ENCODE data around the gene TRMT44. TPM values are rescaled to one million over a fixed set of nuclear protein-coding genes. Genes with fewer than 3 reads are reported as not detected.

Gene TRMT44
- total and polyA plus RNA-seq, 2 of the 13 experiments (the other 11 are each of a cell fraction or from before 2014, with no cell fraction given), result 5.8 to 8.6 TPM

DNA sequence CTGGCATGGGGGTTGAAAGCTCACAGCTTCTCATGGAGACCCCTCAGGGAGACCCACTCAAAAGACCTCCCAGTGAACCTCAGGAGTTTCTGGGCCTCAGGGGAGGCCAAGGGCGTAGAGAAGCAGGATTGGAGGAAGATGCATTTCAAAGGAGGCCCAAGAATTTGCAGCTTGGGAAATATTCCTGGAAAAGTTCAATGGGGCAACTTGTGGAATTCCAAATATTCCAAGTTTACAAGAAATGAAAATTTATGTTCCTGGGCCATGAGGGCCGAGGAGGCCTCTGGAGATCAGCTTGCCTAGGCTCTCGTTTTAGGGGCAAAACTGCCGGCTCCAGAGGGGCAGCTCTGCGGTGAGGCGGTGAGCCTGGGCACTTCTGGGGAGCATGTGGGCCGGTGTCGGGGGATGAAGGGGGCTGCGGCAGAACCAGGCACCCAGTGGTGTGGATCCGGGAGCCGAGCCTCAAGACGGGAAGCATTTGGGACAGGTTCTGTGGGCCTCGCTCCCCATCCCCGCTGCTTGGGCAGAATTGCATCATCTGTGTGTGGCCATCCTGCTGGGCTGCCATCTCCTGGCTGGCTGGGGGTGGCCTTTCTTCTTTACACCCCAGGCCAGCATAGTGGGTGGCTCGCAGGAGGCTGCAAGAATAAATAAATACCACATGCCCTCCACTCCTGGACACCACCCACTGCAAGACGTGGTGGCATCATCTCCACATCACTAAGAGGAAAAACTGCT is 85.0 kb downstream of the TRMT44 start:
- Histone ChIP-seq H3K4me2 (ENCODE audit: low read depth, low read length) (no peak overlapping the region), H3K27me3 (ENCODE audit: control insufficient read depth in 1 of 2, insufficient read depth in 2 of 2, low read length in 2 of 2) (peaks cover 2 to 3% of the 10 kb centered on the region in 2 experiments; a peak in 2 of 5 replicates), H3K27ac (ENCODE audit: extremely low read length, insufficient read depth, low read length) (no peak overlapping the region), H3K79me2 (ENCODE audit: insufficient read depth, low read length) (no peaks in the 10 kb centered on the region), H3K4me1 (ENCODE audit: insufficient read depth, low read length) (peaks cover 9% of the 10 kb centered on the region), H4K20me1 (ENCODE audit: insufficient read depth, low read length) (no peaks in the 10 kb centered on the region), H2AFZ (ENCODE audit: low read length) (no peak overlapping the region), H3K9ac (ENCODE audit: insufficient read depth, low read depth, low read length) (no peak overlapping the region), H3K36me3 (replicated peaks in 1 of 2; ENCODE audit: control insufficient read depth in 1 of 2, insufficient read depth in 2 of 2, low read length in 2 of 2) (no peaks in the 10 kb centered on the region), H3K4me3 (replicated peaks in 1 of 3; ENCODE audit: insufficient read depth in 1 of 3, low read depth in 2 of 3, low read length in 3 of 3) (no peak overlapping the region), H3K9me3 (ENCODE audit: low read length) (no peaks in the 10 kb centered on the region)
- no peak for DNase-seq (ENCODE audit: low spot score)
- in situ Hi-C loops (cut with HindIII; ENCODE audit: extremely low pct_ligation_motif_present, low pct_unique_long_range_greater_than_20kb) (no loop called here), intact Hi-C loops (cut with micrococcal nuclease; ENCODE audit: unreplicated experiment) (no loop called here)
- TF ChIP-seq CEBPB (IDR thresholded peaks at IDR 0.05; ENCODE audit: borderline replicate concordance, low read depth, low read length) (peak; percentile 19; the same call in 1 of the 2 replicates), ZNF709 (CRISPR knock-in tag; IDR thresholded peaks at IDR 0.05) (no peak)
- no peak for FAIRE-seq
- peak; percentile 35; the same call in 1 of the 3 replicates for ATAC-seq
- POLR2A ChIA-PET, result no interaction called here
- CTCF ChIA-PET (ENCODE audit: low intra/inter-chr PET ratio, low total read pairs), result no interaction called here
- BruUV-seq (replicated peaks), result no TSS peak
- 17% methylated on average over 6 of the region's 16 CpGs for WGBS (ENCODE audit: low lambda C conversion rate)

Small RNAs within 50 kb of the gene (small RNA-seq; reads per million reads assigned to genes)
- 0 reads per million in 3 experiments for gene RNA5SP152 (ENCODE audit: insufficient read depth in 2 of 3, insufficient read length in 3 of 3, low read depth in 2 of 3, low replicate concordance in 1 of 3)

Other genes with a start within 250 kb of the TRMT44 start
- 10.1 and 14.9 TPM in 2 replicates for gene SH3TC1, start 241.5 kb upstream of the TRMT44 start, total RNA-seq (2016; rRNA removed; fragmentation: Illumina TruSeq; extraction: Trizol)
- 21.8 and 27.0 TPM in 2 replicates for gene SH3TC1, start 241.5 kb upstream of the TRMT44 start, polyA plus RNA-seq (2011; rRNA removed)
- gene HTRA3, start 171.0 kb upstream of the TRMT44 start, total RNA-seq (2016; rRNA removed; fragmentation: Illumina TruSeq; extraction: Trizol), result not detected in 2 replicates
- gene HTRA3, start 171.0 kb upstream of the TRMT44 start, polyA plus RNA-seq (2011; rRNA removed), result 0.16 and 0.17 TPM in 2 replicates
- 17.0 and 17.8 TPM in 2 replicates for gene ACOX3, start 54 bp upstream of the TRMT44 start, total RNA-seq (2016; rRNA removed; fragmentation: Illumina TruSeq; extraction: Trizol)
- gene ACOX3, start 54 bp upstream of the TRMT44 start, polyA plus RNA-seq (2011; rRNA removed), result 4.2 and 5.8 TPM in 2 replicates
- gene GPR78, start 139.6 kb downstream of the TRMT44 start, total RNA-seq (2016; rRNA removed; fragmentation: Illumina TruSeq; extraction: Trizol), result 0.07 TPM in 1 of 2 replicates, not detected in the other
- gene GPR78, start 139.6 kb downstream of the TRMT44 start, polyA plus RNA-seq (2011; rRNA removed), result 0.01 TPM in 1 of 2 replicates, not detected in the other
- gene CPZ, start 152.0 kb downstream of the TRMT44 start, total RNA-seq (2016; rRNA removed; fragmentation: Illumina TruSeq; extraction: Trizol), result 0.38 and 0.58 TPM in 2 replicates
- 0.60 and 0.61 TPM in 2 replicates for gene CPZ, start 152.0 kb downstream of the TRMT44 start, polyA plus RNA-seq (2011; rRNA removed)